ENCODE data around the gene DUSP12. TPM values are rescaled to one million over a fixed set of nuclear protein-coding genes. Genes with fewer than 3 reads are reported as not detected.

Gene DUSP12
- total and polyA plus RNA-seq, 2 experiments from 2014 or later: 28.4 to 37.2 TPM

- TF ChIP-seq NANOG (IDR thresholded peaks at IDR 0.05; ENCODE audit: borderline replicate concordance) (no peak), ZNF114 (CRISPR knock-in tag; IDR thresholded peaks at IDR 0.05) (no peak), ZNF331 (CRISPR knock-in tag; IDR thresholded peaks at IDR 0.05; ENCODE audit: low read depth) (no peak), STAT1 (IDR thresholded peaks at IDR 0.05; ENCODE audit: unreplicated experiment) (no peak)
These were observed 42.5 kb downstream of the DUSP12 start for GRCh38 chr1:161791904-161792655.

GRCh38 chr1:161792740-161793139, 43.2 kb downstream of the DUSP12 start:
- H2AFZ ChIP-seq: no peak overlapping the region
- Mint-ChIP-seq H3K27me3 (ENCODE audit: insufficient read depth, low read depth, poor library complexity) (no peaks in the 10 kb centered on the region), H3K36me3 (ENCODE audit: low read depth) (peaks cover 3% of the 10 kb centered on the region; the same call in 2 of the 3 replicates), H3K27ac (no peak overlapping the region), H3K9me3 (no peaks in the 10 kb centered on the region), H3K4me3 (no peak overlapping the region), H3K4me1 (no peaks in the 10 kb centered on the region)
- no peaks in the 10 kb centered on the region for H3K27me3 ChIP-seq (ENCODE audit: insufficient read depth)
- no peaks in the 10 kb centered on the region for H3K9me2 ChIP-seq (ENCODE audit: insufficient read depth)
- no peak overlapping the region for H3K27ac ChIP-seq (ENCODE audit: low read depth)
- ATAC-seq (peak; percentile 61), DNase-seq (ENCODE audit: low spot score) (peak; percentile 74)
- H3K4me2 ChIP-seq: no peak overlapping the region
- no peaks in the 10 kb centered on the region for H3F3A ChIP-seq (replicated peaks; ENCODE audit: low read depth)
- H3K79me2 ChIP-seq (replicated peaks; ENCODE audit: insufficient read depth): no peaks in the 10 kb centered on the region
- H3K36me3 ChIP-seq (ENCODE audit: insufficient read depth): no peaks in the 10 kb centered on the region; the same call in 1 of the 2 replicates
- no peaks in the 10 kb centered on the region for H4K20me1 ChIP-seq (replicated peaks; ENCODE audit: insufficient read depth)
- H3K4me1 ChIP-seq (ENCODE audit: insufficient read depth): no peaks in the 10 kb centered on the region
- peak; percentile 71 to 74 for TF ChIP-seq CTCF (conservative IDR thresholded peaks at IDR 0.05; ENCODE audit: low read depth in 2 of 2)
- TF ChIP-seq JUNB (IDR thresholded peaks at IDR 0.05; ENCODE audit: unreplicated experiment): no peak
- no peak overlapping the region for H3K4me3 ChIP-seq

More at GRCh38 chr1:161791904-161792655, 42.5 kb downstream of the DUSP12 start:
- Mint-ChIP-seq H3K27ac (no peak overlapping the region), H3K9me3 (no peaks in the 10 kb centered on the region), H3K4me3 (no peak overlapping the region), H3K4me1 (no peaks in the 10 kb centered on the region), H3K27me3 (ENCODE audit: insufficient read depth, low read depth, poor library complexity) (no peaks in the 10 kb centered on the region), H3K36me3 (ENCODE audit: low read depth) (peaks cover 3% of the 10 kb centered on the region; the same call in 2 of the 3 replicates)
- Histone ChIP-seq H3K79me2 (replicated peaks; ENCODE audit: insufficient read depth) (no peaks in the 10 kb centered on the region), H3K27me3 (ENCODE audit: insufficient read depth) (no peaks in the 10 kb centered on the region), H3K9me2 (ENCODE audit: insufficient read depth) (no peaks in the 10 kb centered on the region), H3F3A (replicated peaks; ENCODE audit: low read depth) (no peaks in the 10 kb centered on the region), H3K4me2 (no peak overlapping the region), H2AFZ (no peak overlapping the region), H3K27ac (ENCODE audit: low read depth) (no peak overlapping the region), H3K4me1 (ENCODE audit: insufficient read depth) (no peaks in the 10 kb centered on the region), H4K20me1 (replicated peaks; ENCODE audit: insufficient read depth) (no peaks in the 10 kb centered on the region), H3K4me3 (no peak overlapping the region), H3K36me3 (ENCODE audit: insufficient read depth) (no peaks in the 10 kb centered on the region)
- DNase-seq (ENCODE audit: low spot score): no peak
- no peak for ATAC-seq

GRCh38 chr1:161799792-161800191, 50.2 kb downstream of the DUSP12 start:
- H3K9me2 ChIP-seq (ENCODE audit: insufficient read depth): no peaks in the 10 kb centered on the region
- H3K36me3 ChIP-seq (ENCODE audit: insufficient read depth): no peaks in the 10 kb centered on the region; the same call in 1 of the 2 replicates
- DNase-seq (ENCODE audit: low spot score) (no peak), ATAC-seq (no peak)
- Mint-ChIP-seq H3K4me1 (peaks cover 4% of the 10 kb centered on the region; the same call in 2 of the 3 replicates), H3K36me3 (ENCODE audit: low read depth) (no peaks in the 10 kb centered on the region), H3K27me3 (ENCODE audit: insufficient read depth, low read depth, poor library complexity) (peaks cover 1% of the 10 kb centered on the region), H3K4me3 (no peak overlapping the region), H3K9me3 (no peaks in the 10 kb centered on the region), H3K27ac (no peak overlapping the region)
- no peaks in the 10 kb centered on the region for H4K20me1 ChIP-seq (replicated peaks; ENCODE audit: insufficient read depth)
- no peak overlapping the region for H2AFZ ChIP-seq
- H3K27ac ChIP-seq (ENCODE audit: low read depth): no peak overlapping the region
- TF ChIP-seq EZH2 (IDR thresholded peaks at IDR 0.05; ENCODE audit: low read depth, unreplicated experiment): no peak
- H3K4me3 ChIP-seq: no peak overlapping the region
- no peak overlapping the region for H3K4me2 ChIP-seq
- H3K79me2 ChIP-seq (replicated peaks; ENCODE audit: insufficient read depth): no peaks in the 10 kb centered on the region
- H3K4me1 ChIP-seq (ENCODE audit: insufficient read depth): peaks cover 4% of the 10 kb centered on the region; the same call in 1 of the 2 replicates
- H3K27me3 ChIP-seq (ENCODE audit: insufficient read depth): no peaks in the 10 kb centered on the region
- H3F3A ChIP-seq (replicated peaks; ENCODE audit: low read depth): no peaks in the 10 kb centered on the region

All from GM23338 (cell line).